HG03280 (cell line): ENCODE measurements around the gene FER.
A peak's percentile ranks its signal among the peaks of the same experiment; 100 is the strongest.
"Not testable (repeated sequence)": the region's sequence is repeated elsewhere in the genome, so short reads cannot be mapped to it uniquely, and the experiment has no call there.

ENCODE experiments used
- ATAC-seq: cut with Tn5 transposase; IDR thresholded peaks from one replicate; pipeline ENCODE4 v1.9.1; 2021; ENCODE audit warnings: mild to moderate bottlenecking, moderate library complexity; ENCODE audit not compliant: unreplicated experiment

FER gene

GRCh38 chr5:109164001-109164400 lies 416.3 kb downstream of the FER start:
- no peak for ATAC-seq

- no peak for ATAC-seq
These were observed 419.9 kb downstream of the FER start for GRCh38 chr5:109167586-109167985.

GRCh38 chr5:109168151-109168550 lies 420.5 kb downstream of the FER start:
- no peak for ATAC-seq

GRCh38 chr5:109170629-109171350 lies 423.1 kb downstream of the FER start:
- ATAC-seq, result no peak

GRCh38 chr5:109171437-109172073 lies 423.9 kb downstream of the FER start:
- not testable (repeated sequence) for ATAC-seq

GRCh38 chr5:109173036-109173794 lies 425.5 kb downstream of the FER start:
- ATAC-seq, result no peak

- ATAC-seq, result no peak
These were observed 429.5 kb downstream of the FER start for GRCh38 chr5:109177227-109177626.

- no peak for ATAC-seq
These were observed 430.1 kb downstream of the FER start for GRCh38 chr5:109177782-109178181.

GRCh38 chr5:109180668-109181067 lies 433.0 kb downstream of the FER start:
- no peak for ATAC-seq

GRCh38 chr5:109186759-109187158 lies 439.1 kb downstream of the FER start:
- ATAC-seq, result no peak

GRCh38 chr5:109191153-109191558 lies 443.5 kb downstream of the FER start:
- peak; percentile 49 for ATAC-seq

- no peak for ATAC-seq
These were observed 444.3 kb downstream of the FER start for GRCh38 chr5:109192027-109192426.

- no peak for ATAC-seq
These were observed 445.0 kb downstream of the FER start for GRCh38 chr5:109192555-109193281.

GRCh38 chr5:109195667-109196066 lies 448.0 kb downstream of the FER start:
- no peak for ATAC-seq

- ATAC-seq, result no peak
These were observed 448.6 kb downstream of the FER start for GRCh38 chr5:109196087-109196822.

GRCh38 chr5:109196823-109197160 lies 449.1 kb downstream of the FER start:
- no peak for ATAC-seq

GRCh38 chr5:109199289-109199688 lies 451.6 kb downstream of the FER start:
- no peak for ATAC-seq

GRCh38 chr5:109199799-109200620 lies 452.3 kb downstream of the FER start:
- ATAC-seq, result no peak

- ATAC-seq, result no peak
These were observed 467.3 kb downstream of the FER start for GRCh38 chr5:109215040-109215439.

GRCh38 chr5:109218818-109219217 lies 471.1 kb downstream of the FER start:
- no peak for ATAC-seq
